ENCODE measurements around the gene UBE2L3. TPM values are rescaled to one million over a fixed set of nuclear protein-coding genes. Genes with fewer than 3 reads are reported as not detected.

UBE2L3 gene
- total and polyA plus RNA-seq, 2 of the 8 experiments (the other 6 are each of a cell fraction or from before 2014, with no cell fraction given), result 63.5 to 90.0 TPM

DNA sequence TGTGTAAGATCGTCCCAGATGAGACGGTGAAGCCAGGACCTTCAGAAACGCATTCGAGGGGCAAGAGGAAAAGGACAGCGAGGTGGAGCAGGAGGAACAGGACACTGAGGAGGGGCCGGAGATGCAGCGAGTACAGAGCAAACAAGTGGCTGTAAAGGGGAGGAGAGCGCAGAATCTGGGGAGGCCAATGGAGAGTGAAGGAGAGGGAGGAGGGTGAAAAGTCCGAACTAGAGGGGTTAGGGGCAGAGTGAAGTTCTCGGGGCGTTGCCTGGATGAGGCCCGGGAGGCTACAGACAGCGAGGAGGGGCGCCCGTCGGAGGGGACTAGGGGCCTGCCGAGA is 89.5 kb downstream of the UBE2L3 start:
- no peak overlapping the region for H4K91ac ChIP-seq (replicated peaks; ENCODE audit: insufficient read length, low read length)
- POLR2A ChIA-PET (ENCODE audit: partially characterized antibody), result interaction anchor here (0.9 to 2.2 kb wide), 5 partner anchors 8 to 23 kb away, joined by 3 to 8 read pairs (median 5); partner anchors contain the start of gene PPIL2
- DNase-seq (ENCODE audit: low read depth in 1 of 2, low spot score in 2 of 2) (no peak), FAIRE-seq (no peak)
- no peaks in the 10 kb centered on the region for H3K9me3 ChIP-seq (ENCODE audit: insufficient read depth in 2 of 2, low read depth in 1 of 2, low read length in 1 of 2)
- peaks cover 0 to 14% (median 6%) of the 10 kb centered on the region in 4 experiments; a peak in 6 of 7 replicates for H3K4me1 ChIP-seq (replicated peaks in 1 of 4; ENCODE audit: control insufficient read depth in 3 of 4, insufficient read depth in 4 of 4, low read length in 3 of 4)
- peak overlapping the region; percentile 48; the same call in 1 of the 2 replicates for H3K27ac ChIP-seq (ENCODE audit: low read depth, low read length)
- WGBS, 2 experiments (ENCODE audit: extremely low coverage in 1 of 2, insufficient coverage in 1 of 2, insufficient read length in 1 of 2, insufficient replicate concordance in 2 of 2, low coverage in 1 of 2, low lambda C conversion rate in 2 of 2, missing lambda C conversion rate in 1 of 2), result 35% methylated on average over 16 of the region's 17 CpGs; no CpG with 5 or more reads in 1 of the 2 experiments
- H2BK120ac ChIP-seq (replicated peaks; ENCODE audit: low read depth, low read length), result no peak overlapping the region
- H2BK15ac ChIP-seq (ENCODE audit: low read length), result no peak overlapping the region
- peak overlapping the region; percentile 41 to 64 (median 52); a peak in 6 of 8 replicates for H3K4me3 ChIP-seq (ENCODE audit: extremely low read depth in 1 of 4, insufficient read depth in 2 of 4, low read depth in 3 of 4, low read length in 4 of 4)
- peaks cover 9 to 11% of the 10 kb centered on the region in 2 experiments for H4K20me1 ChIP-seq (replicated peaks in 1 of 2; ENCODE audit: control insufficient read depth in 1 of 2, insufficient read depth in 2 of 2, low read length in 2 of 2)
- no peak overlapping the region for H3K23ac ChIP-seq (ENCODE audit: insufficient read length)
- H3K23me2 ChIP-seq (ENCODE audit: low read depth, low read length), result peaks cover 13% of the 10 kb centered on the region; the same call in 1 of the 2 replicates
- H3K18ac ChIP-seq (ENCODE audit: extremely low read depth, low read length), result peak overlapping the region; percentile 48; the same call in 1 of the 2 replicates
- H2BK12ac ChIP-seq (ENCODE audit: low read depth, low read length), result peak overlapping the region; percentile 3; the same call in 1 of the 2 replicates
- H3K14ac ChIP-seq (ENCODE audit: insufficient read length), result no peak overlapping the region
- 0 out of 2 replicates have a peak overlapping the region, but pooled peaks have one; percentile 38 for H2BK5ac ChIP-seq (ENCODE audit: low read depth, low read length)
- H4K5ac ChIP-seq (ENCODE audit: insufficient read length, low read depth, low read length), result peak overlapping the region; percentile 19
- 0 out of 2 replicates have a peak, but pooled peaks cover 5% of the 10 kb centered on the region for H3K79me1 ChIP-seq (ENCODE audit: low read depth, low read length)
- peaks cover 10 to 18% (median 14%) of the 10 kb centered on the region in 4 experiments; a peak in 6 of 8 replicates for H3K36me3 ChIP-seq (ENCODE audit: control insufficient read depth in 2 of 4, insufficient read depth in 4 of 4, low read length in 3 of 4)
- H3K4me2 ChIP-seq (ENCODE audit: insufficient read depth in 1 of 2, low read depth in 2 of 2, low read length in 2 of 2), result peak overlapping the region; percentile 89 to 95
- H3K4ac ChIP-seq (replicated peaks; ENCODE audit: insufficient read length, low read depth, low read length), result no peak overlapping the region
- H3K9ac ChIP-seq (replicated peaks in 1 of 4; ENCODE audit: extremely low read depth in 1 of 4, low read depth in 3 of 4, low read length in 3 of 4), result peak overlapping the region in 1 of 4 experiments; percentile 13; a peak in 1 of 7 replicates
- H2AFZ ChIP-seq (ENCODE audit: low read length), result no peak overlapping the region
- H4K8ac ChIP-seq (ENCODE audit: extremely low read depth, insufficient read depth, low read length), result 0 out of 2 replicates have a peak overlapping the region, but pooled peaks have one; percentile 63
- H3K27me3 ChIP-seq (replicated peaks in 1 of 4; ENCODE audit: control insufficient read depth in 3 of 4, extremely low read depth in 1 of 4, insufficient read depth in 3 of 4, low read length in 3 of 4), result no peaks in the 10 kb centered on the region; a peak in 1 of 7 replicates
- H3K56ac ChIP-seq (replicated peaks; ENCODE audit: insufficient read length, low read depth, low read length), result no peak overlapping the region
- peaks cover 0 to 4% of the 10 kb centered on the region in 2 experiments; a peak in 1 of 4 replicates for H3K79me2 ChIP-seq (ENCODE audit: control insufficient read depth in 1 of 2, insufficient read depth in 2 of 2, low read length in 2 of 2)
- CTCF ChIA-PET (ENCODE audit: partially characterized antibody), result interaction anchor here (0.6 to 1.7 kb wide), 5 partner anchors 10 to 41 kb away, joined by 3 to 9 read pairs (median 3); no protein-coding TSS in a partner anchor
- H2AK5ac ChIP-seq (ENCODE audit: low read depth, low read length), result 0 out of 2 replicates have a peak overlapping the region, but pooled peaks have one; percentile 34
- no peak overlapping the region for H2BK20ac ChIP-seq (ENCODE audit: low read length)
- TF ChIP-seq, protein P1, sequence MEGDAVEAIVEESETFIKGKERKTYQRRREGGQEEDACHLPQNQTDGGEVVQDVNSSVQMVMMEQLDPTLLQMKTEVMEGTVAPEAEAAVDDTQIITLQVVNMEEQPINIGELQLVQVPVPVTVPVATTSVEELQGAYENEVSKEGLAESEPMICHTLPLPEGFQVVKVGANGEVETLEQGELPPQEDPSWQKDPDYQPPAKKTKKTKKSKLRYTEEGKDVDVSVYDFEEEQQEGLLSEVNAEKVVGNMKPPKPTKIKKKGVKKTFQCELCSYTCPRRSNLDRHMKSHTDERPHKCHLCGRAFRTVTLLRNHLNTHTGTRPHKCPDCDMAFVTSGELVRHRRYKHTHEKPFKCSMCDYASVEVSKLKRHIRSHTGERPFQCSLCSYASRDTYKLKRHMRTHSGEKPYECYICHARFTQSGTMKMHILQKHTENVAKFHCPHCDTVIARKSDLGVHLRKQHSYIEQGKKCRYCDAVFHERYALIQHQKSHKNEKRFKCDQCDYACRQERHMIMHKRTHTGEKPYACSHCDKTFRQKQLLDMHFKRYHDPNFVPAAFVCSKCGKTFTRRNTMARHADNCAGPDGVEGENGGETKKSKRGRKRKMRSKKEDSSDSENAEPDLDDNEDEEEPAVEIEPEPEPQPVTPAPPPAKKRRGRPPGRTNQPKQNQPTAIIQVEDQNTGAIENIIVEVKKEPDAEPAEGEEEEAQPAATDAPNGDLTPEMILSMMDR (IDR thresholded peaks at IDR 0.05; ENCODE audit: control extremely low read depth in 1 of 3, insufficient read depth in 1 of 3, low read depth in 1 of 3, low read length in 3 of 3), result no peak
- TF ChIP-seq POLR2AphosphoS5 (IDR thresholded peaks at IDR 0.05; ENCODE audit: low read depth, low read length) (peak; percentile 53; the same call in 1 of the 2 replicates), TAF7 (optimal IDR thresholded peaks at IDR 0.05; ENCODE audit: borderline replicate concordance, low read depth, low read length) (no peak), E2F6 (IDR thresholded peaks at IDR 0.05) (no peak), NRF1 (IDR thresholded peaks at IDR 0.05; ENCODE audit: low read depth, low read length) (no peak), TEAD4 (IDR thresholded peaks at IDR 0.05; ENCODE audit: low read depth, low read length) (no peak), SUZ12 (IDR thresholded peaks at IDR 0.05; ENCODE audit: low read length) (no peak), ASH2L (IDR thresholded peaks at IDR 0.05; ENCODE audit: low read length) (peak; percentile 57)
